ENCODE measurements around the gene LRRC53. TPM values are rescaled to one million over a fixed set of nuclear protein-coding genes. Genes with fewer than 3 reads are reported as not detected.

Gene LRRC53
- total RNA-seq: not detected in 2 replicates

- Mint-ChIP-seq H3K4me1 (ENCODE audit: low read depth) (no peaks in the 10 kb centered on the region), H3K27ac (no peak within 1 kb of the TSS), H3K27me3 (ENCODE audit: insufficient read depth) (peaks cover 2% of the 10 kb centered on the region), H3K36me3 (ENCODE audit: low read depth) (no peaks in the 10 kb centered on the region), H3K9me3 (no peaks in the 10 kb centered on the region), H3K4me3 (no peak within 1 kb of the TSS)
- intact Hi-C loops (cut with micrococcal nuclease): no loop called here
- no peak for DNase-seq (ENCODE audit: low spot score)
These were observed at the start of gene LRRC53 for GRCh38 chr1:74512170-74512915. Gene LRRC53, minus strand, starts transcription at chr1:74512611. Its CDS starts 29,262 bp downstream, at chr1:74483349.

GRCh38 chr1:74549932-74550331, 37.5 kb upstream of the LRRC53 start:
- no peaks in the 10 kb centered on the region for H3K9me3 Mint-ChIP-seq
- no peaks in the 10 kb centered on the region for H3K4me1 Mint-ChIP-seq (ENCODE audit: low read depth)
- no peak overlapping the region for H3K4me3 Mint-ChIP-seq
- no peak for DNase-seq (ENCODE audit: low spot score)
- peaks cover 2% of the 10 kb centered on the region for H3K27me3 Mint-ChIP-seq (ENCODE audit: insufficient read depth)
- intact Hi-C loops (cut with micrococcal nuclease): no loop called here
- H3K36me3 Mint-ChIP-seq (ENCODE audit: low read depth): no peaks in the 10 kb centered on the region
- H3K27ac Mint-ChIP-seq: no peak overlapping the region

- no peak for DNase-seq (ENCODE audit: low spot score)
- H3K27ac Mint-ChIP-seq: no peak overlapping the region
- H3K36me3 Mint-ChIP-seq (ENCODE audit: low read depth): no peaks in the 10 kb centered on the region
These were observed 36.7 kb upstream of the LRRC53 start for GRCh38 chr1:74548961-74549750.

GRCh38 chr1:74545821-74546220, 33.4 kb upstream of the LRRC53 start:
- intact Hi-C loops (cut with micrococcal nuclease): no loop called here
- H3K4me3 Mint-ChIP-seq: no peak overlapping the region
- H3K36me3 Mint-ChIP-seq (ENCODE audit: low read depth): no peaks in the 10 kb centered on the region
- no peaks in the 10 kb centered on the region for H3K27me3 Mint-ChIP-seq (ENCODE audit: insufficient read depth)
- H3K4me1 Mint-ChIP-seq (ENCODE audit: low read depth): no peaks in the 10 kb centered on the region
- no peak overlapping the region for H3K27ac Mint-ChIP-seq
- no peak for DNase-seq (ENCODE audit: low spot score)
- no peaks in the 10 kb centered on the region for H3K9me3 Mint-ChIP-seq

More at GRCh38 chr1:74548961-74549750, 36.7 kb upstream of the LRRC53 start:
- Mint-ChIP-seq H3K4me1 (ENCODE audit: low read depth) (no peaks in the 10 kb centered on the region), H3K27me3 (ENCODE audit: insufficient read depth) (no peaks in the 10 kb centered on the region), H3K9me3 (no peaks in the 10 kb centered on the region), H3K4me3 (no peak overlapping the region)
- intact Hi-C loops (cut with micrococcal nuclease): no loop called here

- no peaks in the 10 kb centered on the region for H3K27me3 Mint-ChIP-seq (ENCODE audit: insufficient read depth)
- no peaks in the 10 kb centered on the region for H3K4me1 Mint-ChIP-seq (ENCODE audit: low read depth)
- no peaks in the 10 kb centered on the region for H3K36me3 Mint-ChIP-seq (ENCODE audit: low read depth)
- H3K9me3 Mint-ChIP-seq: no peaks in the 10 kb centered on the region
- no peak overlapping the region for H3K27ac Mint-ChIP-seq
- intact Hi-C loops (cut with micrococcal nuclease): no loop called here
- DNase-seq (ENCODE audit: low spot score): no peak
- no peak overlapping the region for H3K4me3 Mint-ChIP-seq
These were observed 21.8 kb upstream of the LRRC53 start for GRCh38 chr1:74534241-74534640.

- no peak overlapping the region for H3K27ac Mint-ChIP-seq
- no peak overlapping the region for H3K4me3 Mint-ChIP-seq
- H3K4me1 Mint-ChIP-seq (ENCODE audit: low read depth): no peaks in the 10 kb centered on the region
- intact Hi-C loops (cut with micrococcal nuclease): no loop called here
- H3K27me3 Mint-ChIP-seq (ENCODE audit: insufficient read depth): no peaks in the 10 kb centered on the region
- H3K9me3 Mint-ChIP-seq: no peaks in the 10 kb centered on the region
- no peaks in the 10 kb centered on the region for H3K36me3 Mint-ChIP-seq (ENCODE audit: low read depth)
- DNase-seq (ENCODE audit: low spot score): no peak
These were observed 19.4 kb upstream of the LRRC53 start for GRCh38 chr1:74531796-74532195.

GRCh38 chr1:74530892-74531291, 18.5 kb upstream of the LRRC53 start:
- no peak overlapping the region for H3K27ac Mint-ChIP-seq
- H3K4me1 Mint-ChIP-seq (ENCODE audit: low read depth): no peaks in the 10 kb centered on the region
- H3K9me3 Mint-ChIP-seq: no peaks in the 10 kb centered on the region
- DNase-seq (ENCODE audit: low spot score): no peak
- H3K27me3 Mint-ChIP-seq (ENCODE audit: insufficient read depth): no peaks in the 10 kb centered on the region
- H3K4me3 Mint-ChIP-seq: no peak overlapping the region
- intact Hi-C loops (cut with micrococcal nuclease): no loop called here
- H3K36me3 Mint-ChIP-seq (ENCODE audit: low read depth): no peaks in the 10 kb centered on the region

GRCh38 chr1:74528123-74528522, 15.7 kb upstream of the LRRC53 start:
- intact Hi-C loops (cut with micrococcal nuclease): no loop called here
- Mint-ChIP-seq H3K27ac (no peak overlapping the region), H3K9me3 (no peaks in the 10 kb centered on the region), H3K4me1 (ENCODE audit: low read depth) (no peaks in the 10 kb centered on the region), H3K27me3 (ENCODE audit: insufficient read depth) (peaks cover 2% of the 10 kb centered on the region), H3K36me3 (ENCODE audit: low read depth) (no peaks in the 10 kb centered on the region), H3K4me3 (no peak overlapping the region)
- no peak for DNase-seq (ENCODE audit: low spot score)

GRCh38 chr1:74526708-74527107, 14.3 kb upstream of the LRRC53 start:
- Mint-ChIP-seq H3K27ac (no peak overlapping the region), H3K9me3 (no peaks in the 10 kb centered on the region), H3K4me3 (no peak overlapping the region), H3K27me3 (ENCODE audit: insufficient read depth) (peaks cover 2% of the 10 kb centered on the region), H3K4me1 (ENCODE audit: low read depth) (no peaks in the 10 kb centered on the region), H3K36me3 (ENCODE audit: low read depth) (no peaks in the 10 kb centered on the region)
- intact Hi-C loops (cut with micrococcal nuclease): no loop called here
- no peak for DNase-seq (ENCODE audit: low spot score)

GRCh38 chr1:74523873-74524480, 11.6 kb upstream of the LRRC53 start:
- DNase-seq (ENCODE audit: low spot score): no peak
- no peaks in the 10 kb centered on the region for H3K4me1 Mint-ChIP-seq (ENCODE audit: low read depth)
- no peaks in the 10 kb centered on the region for H3K9me3 Mint-ChIP-seq
- intact Hi-C loops (cut with micrococcal nuclease): no loop called here
- no peak overlapping the region for H3K27ac Mint-ChIP-seq
- H3K4me3 Mint-ChIP-seq: no peak overlapping the region
- no peaks in the 10 kb centered on the region for H3K36me3 Mint-ChIP-seq (ENCODE audit: low read depth)
- peaks cover 2% of the 10 kb centered on the region for H3K27me3 Mint-ChIP-seq (ENCODE audit: insufficient read depth)

- DNase-seq (ENCODE audit: low spot score): no peak
- peaks cover 2% of the 10 kb centered on the region for H3K27me3 Mint-ChIP-seq (ENCODE audit: insufficient read depth)
- H3K9me3 Mint-ChIP-seq: no peaks in the 10 kb centered on the region
- H3K27ac Mint-ChIP-seq: no peak overlapping the region
- H3K36me3 Mint-ChIP-seq (ENCODE audit: low read depth): no peaks in the 10 kb centered on the region
- no peak overlapping the region for H3K4me3 Mint-ChIP-seq
- intact Hi-C loops (cut with micrococcal nuclease): no loop called here
- no peaks in the 10 kb centered on the region for H3K4me1 Mint-ChIP-seq (ENCODE audit: low read depth)
These were observed 9.7 kb upstream of the LRRC53 start for GRCh38 chr1:74522148-74522547.

GRCh38 chr1:74517599-74518051, 5.2 kb upstream of the LRRC53 start:
- Mint-ChIP-seq H3K27ac (no peak overlapping the region), H3K9me3 (no peaks in the 10 kb centered on the region), H3K4me1 (ENCODE audit: low read depth) (no peaks in the 10 kb centered on the region), H3K4me3 (no peak overlapping the region), H3K36me3 (ENCODE audit: low read depth) (no peaks in the 10 kb centered on the region), H3K27me3 (ENCODE audit: insufficient read depth) (no peaks in the 10 kb centered on the region)
- intact Hi-C loops (cut with micrococcal nuclease): no loop called here
- DNase-seq (ENCODE audit: low spot score): no peak
